ENCODE measurements around the gene CPB1. TPM values are rescaled to one million over a fixed set of nuclear protein-coding genes. Genes with fewer than 3 reads are reported as not detected.

CPB1 gene
- total RNA-seq = not detected in 2 replicates

GRCh38 chr3:148827585-148827984, at the start of gene CPB1:
Gene CPB1 (plus strand): TSS chr3:148827811. CDS start chr3:148827824, 13 bp downstream.

GRCh38 chr3:148865049-148865448, 37.4 kb downstream of the CPB1 start, which contains the start of gene CPA3:
Gene CPA3 (plus strand): TSS chr3:148865296. CDS start chr3:148865308, 12 bp downstream.

Other genes starting within 250 kb of the CPB1 start
- gene AGTR1, start 129.9 kb upstream of the CPB1 start, total RNA-seq = 0.13 and 0.16 TPM in 2 replicates
- gene CPA3, start 37.5 kb downstream of the CPB1 start, total RNA-seq = not detected in 2 replicates
- gene GYG1, start 163.7 kb downstream of the CPB1 start, total RNA-seq = 16.8 and 28.0 TPM in 2 replicates